GM10266 (cell line): ENCODE results near the gene KCNK18.

Experiments used
- DNase-seq: peaks from one replicate; pipeline ENCODE4 v3.0.0; 2012; ENCODE audit errors: extremely low spot score
- CTCF ChIP-seq: IDR thresholded peaks from 2 replicates; pipeline ENCODE4 v1.5.1; 2012; ENCODE audit warnings: mild to moderate bottlenecking, low read depth; ENCODE audit not compliant: control insufficient read depth, insufficient read depth; ENCODE audit errors: missing control alignments

Gene KCNK18

GRCh38 chr10:117237401-117237991, 40.2 kb downstream of the KCNK18 start:
- no peak for TF ChIP-seq CTCF
- no peak for DNase-seq

GRCh38 chr10:117239051-117239450, 41.8 kb downstream of the KCNK18 start:
- TF ChIP-seq CTCF, result no peak
- no peak for DNase-seq

GRCh38 chr10:117239721-117240620, 42.7 kb downstream of the KCNK18 start:
- TF ChIP-seq CTCF, result no peak
- DNase-seq, result no peak

GRCh38 chr10:117240621-117241529, 43.6 kb downstream of the KCNK18 start, which contains the start of gene SLC18A2:
SLC18A2 (plus strand) TSS chr10:117241114; CDS start chr10:117241694, 580 bp downstream.
- no peak for TF ChIP-seq CTCF
- no peak for DNase-seq

- DNase-seq, result no peak
Measured at GRCh38 chr10:117241541-117242462, 44.5 kb downstream of the KCNK18 start.

More at GRCh38 chr10:117241541-117242462, 44.5 kb downstream of the KCNK18 start:
- TF ChIP-seq CTCF, result no peak
